ENCODE measurements around the gene ZNF407.
"Not testable (repeated sequence)": the region's sequence is repeated elsewhere in the genome, so short reads cannot be mapped to it uniquely, and the experiment has no call there.

ZNF407 gene

DNA sequence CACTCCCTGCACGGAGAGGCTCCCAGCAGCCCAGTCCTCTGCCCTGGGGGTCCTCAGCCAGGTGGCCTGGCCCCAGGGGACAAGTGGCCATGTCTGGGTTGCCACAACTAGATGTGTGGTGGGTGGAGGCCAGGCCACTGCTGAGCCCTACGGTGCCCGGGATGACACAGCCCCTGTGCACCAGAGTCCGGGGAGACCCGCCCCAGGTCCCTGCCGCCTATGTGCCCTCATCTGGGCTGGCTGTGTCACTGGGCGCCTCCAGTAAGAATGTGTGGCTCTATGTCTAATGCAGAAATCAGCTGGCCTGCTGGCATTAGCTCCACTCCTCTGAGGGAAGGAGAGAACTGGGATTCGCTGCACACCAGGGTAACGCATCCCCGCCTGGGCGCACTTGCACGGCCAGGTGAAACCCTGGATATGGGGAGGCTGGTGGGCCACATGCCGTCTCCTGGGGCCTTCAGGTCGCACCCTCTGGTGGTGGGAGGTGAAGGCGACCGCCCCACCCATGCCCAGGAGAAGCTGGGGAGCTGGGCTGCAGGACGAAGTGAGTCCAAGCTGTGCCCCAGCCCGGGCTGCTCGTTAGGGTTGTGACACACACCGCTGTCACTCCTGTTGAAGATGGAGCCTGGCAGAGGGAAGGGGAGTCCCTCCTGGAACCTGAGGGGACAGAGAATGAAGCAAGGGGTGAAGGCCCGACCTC lies 475.2 kb downstream of the ZNF407 start:
- Histone ChIP-seq H3K36me3 (ENCODE audit: control insufficient read depth, insufficient read depth, low read length) (no peaks in the 10 kb centered on the region), H3K27me3 (ENCODE audit: control insufficient read depth, insufficient read depth, low read length) (no peaks in the 10 kb centered on the region), H3K27ac (ENCODE audit: low read depth, low read length) (no peak overlapping the region), H3K4me3 (ENCODE audit: low read length) (no peak overlapping the region), H3K4me1 (ENCODE audit: control insufficient read depth, insufficient read depth, low read length) (no peaks in the 10 kb centered on the region), H3K9ac (ENCODE audit: low read length) (no peak overlapping the region)

DNA sequence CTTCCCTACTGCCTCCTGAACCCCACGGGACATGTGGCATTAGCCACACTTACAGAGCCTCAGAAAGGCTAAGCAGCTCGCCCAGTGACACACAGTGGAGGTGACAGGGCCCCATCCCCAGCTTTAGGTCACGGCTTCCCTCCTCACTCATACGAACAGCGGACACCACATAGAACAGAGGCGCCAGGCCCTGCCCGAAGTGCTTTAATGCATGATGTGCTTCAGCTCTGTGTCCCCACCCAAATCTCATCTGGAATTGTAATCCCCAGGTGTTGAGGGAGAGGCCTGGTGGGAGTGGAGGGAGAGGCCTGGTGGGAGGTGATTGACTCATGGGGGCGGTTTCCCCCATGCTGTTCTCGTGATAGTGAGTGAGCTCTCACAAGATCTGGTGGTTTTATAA lies 476.0 kb downstream of the ZNF407 start:
- H3K4me3 ChIP-seq (ENCODE audit: low read length), result no peak overlapping the region
- no peak overlapping the region for H3K27ac ChIP-seq (ENCODE audit: low read depth, low read length)
- H3K36me3 ChIP-seq (ENCODE audit: control insufficient read depth, insufficient read depth, low read length), result no peaks in the 10 kb centered on the region
- H3K27me3 ChIP-seq (ENCODE audit: control insufficient read depth, insufficient read depth, low read length), result no peaks in the 10 kb centered on the region
- no peak overlapping the region for H3K9ac ChIP-seq (ENCODE audit: low read length)
- no peaks in the 10 kb centered on the region for H3K4me1 ChIP-seq (ENCODE audit: control insufficient read depth, insufficient read depth, low read length)

DNA sequence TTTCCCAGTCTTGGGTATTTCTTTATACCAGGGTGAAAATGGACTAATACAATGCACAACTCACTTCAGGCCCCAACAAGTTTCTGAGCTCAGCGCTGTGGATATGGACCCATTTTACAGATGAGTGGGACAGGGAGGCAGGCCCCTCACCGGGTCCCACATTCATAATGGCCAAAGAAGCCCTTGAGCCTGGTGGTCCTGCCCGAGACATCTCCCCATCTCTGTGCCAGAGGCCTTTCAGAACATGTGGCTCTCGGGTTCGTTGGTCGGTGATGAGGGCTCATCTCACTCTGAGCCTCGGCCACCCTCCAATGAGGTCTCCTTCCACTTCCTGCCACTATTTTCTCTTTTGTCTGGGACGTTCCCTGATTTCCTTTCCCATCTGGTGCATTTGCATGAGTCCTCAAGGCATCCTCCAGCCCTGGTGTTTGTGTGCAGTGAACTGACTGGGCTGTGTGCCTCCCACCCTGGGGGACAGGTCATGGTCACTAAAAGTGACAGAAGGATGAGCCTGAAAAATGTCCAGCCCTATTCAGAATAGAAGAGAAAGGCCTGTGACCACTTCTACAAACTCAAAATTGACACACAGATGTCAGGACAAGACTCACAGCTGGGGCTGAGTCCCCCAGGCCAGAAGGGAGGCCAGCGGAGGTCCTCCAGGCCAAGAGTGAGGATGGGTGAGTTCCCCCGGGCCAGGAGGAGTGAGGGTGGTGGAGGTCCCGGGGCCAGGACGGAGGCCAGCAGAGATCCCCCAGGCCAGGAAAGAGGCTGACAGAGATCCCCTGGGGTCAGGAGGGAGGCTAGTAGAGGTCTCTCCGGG lies 476.7 kb downstream of the ZNF407 start:
- H3K36me3 ChIP-seq (ENCODE audit: control insufficient read depth, insufficient read depth, low read length), result no peaks in the 10 kb centered on the region
- no peak overlapping the region for H3K9ac ChIP-seq (ENCODE audit: low read length)
- H3K27me3 ChIP-seq (ENCODE audit: control insufficient read depth, insufficient read depth, low read length), result no peaks in the 10 kb centered on the region
- no peak overlapping the region for H3K27ac ChIP-seq (ENCODE audit: low read depth, low read length)
- no peaks in the 10 kb centered on the region for H3K4me1 ChIP-seq (ENCODE audit: control insufficient read depth, insufficient read depth, low read length)
- no peak overlapping the region for H3K4me3 ChIP-seq (ENCODE audit: low read length)

DNA sequence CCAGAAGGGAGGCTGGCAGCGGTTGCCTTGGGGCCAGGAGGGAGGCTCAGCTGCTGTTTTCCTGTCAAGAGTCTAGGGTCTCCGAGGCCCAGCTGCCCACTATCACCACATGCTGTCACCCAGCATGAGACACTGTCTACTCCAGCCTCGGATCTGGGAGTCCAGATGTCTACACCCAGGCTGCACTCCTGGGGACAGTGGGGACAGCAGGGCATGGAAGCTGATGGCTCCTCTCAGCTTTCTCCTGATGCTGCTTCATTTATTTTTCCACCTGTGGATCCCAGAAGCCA lies 477.3 kb downstream of the ZNF407 start:
- H3K36me3 ChIP-seq (ENCODE audit: control insufficient read depth, insufficient read depth, low read length), result no peaks in the 10 kb centered on the region
- H3K4me1 ChIP-seq (ENCODE audit: control insufficient read depth, insufficient read depth, low read length), result no peaks in the 10 kb centered on the region
- H3K4me3 ChIP-seq (ENCODE audit: low read length), result no peak overlapping the region
- no peaks in the 10 kb centered on the region for H3K27me3 ChIP-seq (ENCODE audit: control insufficient read depth, insufficient read depth, low read length)
- no peak overlapping the region for H3K9ac ChIP-seq (ENCODE audit: low read length)
- no peak overlapping the region for H3K27ac ChIP-seq (ENCODE audit: low read depth, low read length)

DNA sequence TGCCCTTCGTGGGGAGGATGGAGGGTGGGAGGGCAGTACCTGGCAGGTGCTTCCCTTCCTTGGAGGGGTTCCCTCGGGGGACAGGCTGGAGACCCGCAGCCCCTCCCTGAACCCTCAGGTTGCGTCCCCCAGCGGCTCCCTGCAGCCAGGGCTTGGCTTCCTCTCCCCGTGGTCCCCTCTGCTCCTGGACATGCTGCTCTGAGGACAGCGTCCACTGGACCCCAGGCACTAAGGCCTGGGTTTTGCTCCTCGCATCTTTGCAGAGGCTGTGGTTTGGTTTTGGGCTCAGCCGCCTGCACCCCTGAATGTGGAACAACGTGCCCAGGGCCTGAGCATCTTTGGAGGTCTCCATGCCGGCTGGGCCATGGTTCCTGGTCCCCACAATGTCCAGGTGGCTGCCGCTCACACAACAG lies 477.8 kb downstream of the ZNF407 start:
- no peaks in the 10 kb centered on the region for H3K4me1 ChIP-seq (ENCODE audit: control insufficient read depth, insufficient read depth, low read length)
- H3K27me3 ChIP-seq (ENCODE audit: control insufficient read depth, insufficient read depth, low read length), result no peaks in the 10 kb centered on the region
- H3K4me3 ChIP-seq (ENCODE audit: low read length), result no peak overlapping the region
- no peak overlapping the region for H3K27ac ChIP-seq (ENCODE audit: low read depth, low read length)
- H3K9ac ChIP-seq (ENCODE audit: low read length), result no peak overlapping the region
- no peaks in the 10 kb centered on the region for H3K36me3 ChIP-seq (ENCODE audit: control insufficient read depth, insufficient read depth, low read length)

DNA sequence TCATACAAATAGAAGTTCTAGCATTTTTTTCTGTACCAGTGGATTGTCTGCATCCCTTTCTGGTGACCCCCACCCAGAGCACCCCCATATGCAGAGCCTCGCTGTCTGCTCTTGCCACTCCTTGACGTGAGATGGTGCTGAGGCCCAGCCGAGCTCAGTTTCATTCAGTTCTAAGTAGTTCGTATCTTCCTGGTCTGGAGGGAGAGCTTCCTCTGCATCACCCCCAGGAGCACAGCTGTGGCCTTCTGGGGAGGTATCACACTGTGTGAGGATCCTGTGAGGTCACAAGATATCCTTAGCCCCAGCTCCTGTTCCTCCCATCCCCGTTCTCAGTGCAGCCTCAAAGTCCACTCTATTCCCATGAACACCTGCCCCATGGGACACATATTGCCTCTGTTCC lies 478.6 kb downstream of the ZNF407 start:
- Histone ChIP-seq H3K4me1 (ENCODE audit: control insufficient read depth, insufficient read depth, low read length) (no peaks in the 10 kb centered on the region), H3K9ac (ENCODE audit: low read length) (no peak overlapping the region), H3K36me3 (ENCODE audit: control insufficient read depth, insufficient read depth, low read length) (no peaks in the 10 kb centered on the region), H3K27me3 (ENCODE audit: control insufficient read depth, insufficient read depth, low read length) (no peaks in the 10 kb centered on the region), H3K4me3 (ENCODE audit: low read length) (no peak overlapping the region), H3K27ac (ENCODE audit: low read depth, low read length) (no peak overlapping the region)

DNA sequence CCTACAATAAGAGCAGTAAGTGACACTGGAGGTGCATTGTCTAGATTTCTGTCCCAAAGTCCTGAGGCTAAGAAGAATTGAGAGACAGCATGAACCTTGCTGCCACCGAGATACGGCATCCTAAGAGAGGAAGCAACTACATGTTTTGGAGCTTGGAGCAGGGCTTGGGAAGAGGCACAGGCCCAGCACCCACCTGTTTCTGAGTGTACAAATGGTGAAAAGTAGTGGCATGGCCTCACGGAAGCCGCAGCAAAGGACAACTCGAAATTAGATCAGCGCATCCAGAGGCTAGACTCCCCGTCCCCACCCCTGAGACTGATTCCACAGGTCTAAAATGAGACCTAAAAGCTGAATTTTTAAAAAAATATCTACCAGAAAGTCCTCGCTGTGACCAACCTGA lies 483.8 kb downstream of the ZNF407 start:
- H3K27ac ChIP-seq (ENCODE audit: low read depth, low read length), result no peak overlapping the region
- no peaks in the 10 kb centered on the region for H3K36me3 ChIP-seq (ENCODE audit: control insufficient read depth, insufficient read depth, low read length)
- no peaks in the 10 kb centered on the region for H3K4me1 ChIP-seq (ENCODE audit: control insufficient read depth, insufficient read depth, low read length)
- H3K4me3 ChIP-seq (ENCODE audit: low read length), result no peak overlapping the region
- no peak overlapping the region for H3K9ac ChIP-seq (ENCODE audit: low read length)
- no peaks in the 10 kb centered on the region for H3K27me3 ChIP-seq (ENCODE audit: control insufficient read depth, insufficient read depth, low read length)

DNA sequence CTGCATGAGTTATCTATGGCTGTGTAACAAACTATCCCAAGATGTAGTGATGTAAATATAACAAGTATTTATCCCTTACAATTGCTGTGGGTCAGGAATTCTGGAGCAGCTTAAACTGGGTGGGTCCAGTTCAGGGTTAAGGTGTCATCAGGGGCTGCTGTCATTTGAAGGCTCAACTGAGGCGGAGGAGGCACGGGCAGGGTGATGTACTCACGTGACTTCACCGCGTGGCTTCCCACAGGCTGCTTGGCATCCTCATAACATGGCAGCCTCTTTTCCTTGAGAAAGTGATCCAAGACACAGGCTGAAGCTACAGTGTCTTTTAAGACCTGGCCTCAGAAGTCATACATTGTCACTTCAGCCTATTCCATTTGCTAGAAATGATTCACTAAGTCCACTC lies 485.5 kb downstream of the ZNF407 start:
- Histone ChIP-seq H3K27me3 (ENCODE audit: control insufficient read depth, insufficient read depth, low read length) (no peaks in the 10 kb centered on the region), H3K27ac (ENCODE audit: low read depth, low read length) (no peak overlapping the region), H3K9ac (ENCODE audit: low read length) (no peak overlapping the region), H3K4me3 (ENCODE audit: low read length) (no peak overlapping the region), H3K4me1 (ENCODE audit: control insufficient read depth, insufficient read depth, low read length) (no peaks in the 10 kb centered on the region), H3K36me3 (ENCODE audit: control insufficient read depth, insufficient read depth, low read length) (no peaks in the 10 kb centered on the region)

DNA sequence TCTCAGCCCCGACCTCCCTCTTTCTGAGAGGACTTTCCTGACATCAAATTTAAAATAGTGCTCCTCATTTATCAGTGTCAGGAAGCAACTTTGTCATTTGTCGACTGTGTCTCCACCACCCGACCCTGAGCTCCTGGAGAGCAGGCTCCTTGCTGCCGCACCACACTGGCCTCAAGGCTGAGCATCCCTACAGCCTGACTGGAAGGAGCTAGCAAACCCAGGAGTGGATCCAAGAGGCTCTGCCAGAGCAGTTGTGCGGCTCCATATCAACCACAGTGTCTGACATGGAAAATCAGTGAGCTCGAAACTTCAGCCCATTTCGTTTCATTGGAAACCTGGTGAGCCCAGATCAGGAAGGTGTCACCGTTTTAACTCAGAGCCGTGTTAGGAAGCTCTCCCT lies 486.1 kb downstream of the ZNF407 start:
- Histone ChIP-seq H3K9ac (ENCODE audit: low read length) (no peak overlapping the region), H3K36me3 (ENCODE audit: control insufficient read depth, insufficient read depth, low read length) (no peaks in the 10 kb centered on the region), H3K4me3 (ENCODE audit: low read length) (no peak overlapping the region), H3K27ac (ENCODE audit: low read depth, low read length) (no peak overlapping the region), H3K27me3 (ENCODE audit: control insufficient read depth, insufficient read depth, low read length) (no peaks in the 10 kb centered on the region), H3K4me1 (ENCODE audit: control insufficient read depth, insufficient read depth, low read length) (no peaks in the 10 kb centered on the region)

DNA sequence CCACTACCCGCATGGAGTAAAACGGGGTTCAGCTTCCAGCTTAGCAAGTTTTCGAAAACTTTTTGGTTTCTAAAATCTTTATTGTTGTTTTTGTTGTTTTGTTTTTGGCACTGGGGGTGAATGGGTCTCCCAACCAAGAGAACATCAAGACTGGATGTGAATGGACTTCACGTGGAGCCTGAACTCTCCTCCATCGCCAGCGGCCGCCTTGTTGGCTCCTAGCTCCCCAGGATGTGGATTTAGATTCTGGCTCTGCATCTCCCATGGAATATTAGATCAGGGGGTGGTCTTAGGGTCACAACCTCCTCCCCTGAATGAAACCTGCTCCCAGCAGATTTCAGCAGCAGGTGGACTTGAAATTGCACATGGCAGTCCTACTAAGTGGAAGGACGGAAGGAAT lies 488.0 kb downstream of the ZNF407 start:
- H3K9ac ChIP-seq (ENCODE audit: low read length); H3K27ac ChIP-seq (ENCODE audit: low read depth, low read length); H3K4me3 ChIP-seq (ENCODE audit: low read length); H3K36me3 ChIP-seq (ENCODE audit: control insufficient read depth, insufficient read depth, low read length); H3K4me1 ChIP-seq (ENCODE audit: control insufficient read depth, insufficient read depth, low read length); H3K27me3 ChIP-seq (ENCODE audit: control insufficient read depth, insufficient read depth, low read length): not testable (repeated sequence)

DNA sequence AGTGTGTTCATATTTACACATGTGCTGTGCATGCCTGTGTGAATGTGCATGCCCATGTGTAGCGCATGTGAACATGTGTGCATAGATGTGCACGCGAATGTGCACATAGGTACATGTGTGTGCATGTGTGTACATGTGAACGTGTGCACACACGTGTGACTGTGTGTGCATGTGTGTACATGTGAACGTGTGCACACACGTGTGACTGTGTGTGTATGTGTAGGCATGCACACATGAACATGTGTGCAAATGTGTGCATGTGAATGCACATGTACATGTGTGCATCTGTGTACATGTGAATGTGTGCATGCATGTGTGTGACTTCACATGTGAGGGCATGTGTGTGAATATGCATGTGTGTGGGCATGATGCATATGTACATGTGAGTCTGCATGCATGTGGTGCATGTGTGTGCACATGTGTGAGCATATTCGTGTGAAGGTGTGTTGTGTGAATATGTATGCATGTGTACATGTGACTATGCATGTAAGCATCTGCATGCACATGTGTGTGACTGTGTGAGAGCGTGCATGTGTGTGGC lies 488.9 kb downstream of the ZNF407 start:
- Histone ChIP-seq H3K4me1 (ENCODE audit: control insufficient read depth, insufficient read depth, low read length) (no peaks in the 10 kb centered on the region), H3K36me3 (ENCODE audit: control insufficient read depth, insufficient read depth, low read length) (no peaks in the 10 kb centered on the region), H3K27me3 (ENCODE audit: control insufficient read depth, insufficient read depth, low read length) (no peaks in the 10 kb centered on the region), H3K27ac (ENCODE audit: low read depth, low read length) (no peak overlapping the region), H3K9ac (ENCODE audit: low read length) (no peak overlapping the region), H3K4me3 (ENCODE audit: low read length) (no peak overlapping the region)

DNA sequence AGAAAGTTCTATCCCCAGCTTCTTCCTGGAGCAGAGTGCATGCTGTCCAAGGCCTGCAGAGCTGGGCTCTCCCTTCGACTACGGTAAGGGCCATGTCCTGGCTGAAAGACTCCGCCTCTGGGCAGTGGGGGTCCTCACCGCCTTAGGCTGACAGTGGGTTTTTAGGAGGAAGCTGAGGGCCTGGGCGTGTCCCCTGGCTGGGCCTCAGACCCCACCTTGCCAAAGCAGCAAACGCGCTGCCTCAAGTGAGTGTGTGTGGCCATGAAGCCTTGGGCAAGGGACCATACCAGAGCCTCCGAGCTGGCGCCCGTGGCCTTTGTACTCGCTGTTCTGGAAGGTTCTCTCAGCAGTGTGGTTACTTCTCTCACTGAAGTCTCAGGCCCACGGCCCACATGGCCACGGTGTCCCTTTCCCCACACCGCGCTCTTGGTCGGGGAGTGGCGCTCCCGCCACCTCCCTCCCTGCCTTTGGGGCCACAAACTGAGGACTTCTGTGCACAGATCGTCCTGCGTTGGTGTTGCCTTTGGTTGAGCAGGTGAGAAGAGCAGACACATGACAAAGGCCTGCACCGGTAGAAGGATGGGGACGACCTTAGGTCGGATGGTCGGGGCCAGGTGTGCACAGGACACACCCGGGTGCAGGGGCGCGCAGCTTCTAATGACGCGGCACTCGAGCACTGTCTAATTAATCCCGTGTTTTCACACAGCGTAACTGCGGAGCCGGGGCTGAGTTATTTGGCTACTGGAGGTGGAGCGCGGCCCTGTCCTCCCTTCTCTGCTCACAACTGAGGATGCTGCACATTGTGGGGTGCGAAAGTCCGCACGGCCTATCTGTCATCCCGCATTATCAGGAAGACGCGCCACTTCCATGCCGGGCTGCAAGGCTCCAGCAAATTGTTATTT lies 489.7 kb downstream of the ZNF407 start:
- no peak overlapping the region for H3K9ac ChIP-seq (ENCODE audit: low read length)
- no peak overlapping the region for H3K27ac ChIP-seq (ENCODE audit: low read depth, low read length)
- H3K36me3 ChIP-seq (ENCODE audit: control insufficient read depth, insufficient read depth, low read length), result no peaks in the 10 kb centered on the region
- no peak overlapping the region for H3K4me3 ChIP-seq (ENCODE audit: low read length)
- no peaks in the 10 kb centered on the region for H3K27me3 ChIP-seq (ENCODE audit: control insufficient read depth, insufficient read depth, low read length)
- H3K4me1 ChIP-seq (ENCODE audit: control insufficient read depth, insufficient read depth, low read length), result no peaks in the 10 kb centered on the region
